Muscle layer of colon (tissue), 2 donors: ENCODE results near the gene SYT8.

Source experiments
- H3K27ac ChIP-seq: one replicate; pipeline ENCODE4 v1.7.0; 2013; ENCODE audit warnings: low read depth, mild to moderate bottlenecking, low read length, moderate library complexity
- H3K27me3 ChIP-seq, 2 donors: one replicate each; pipeline ENCODE4 v1.7.0; 2013; ENCODE audit warnings: low read length in 2 of 2, mild to moderate bottlenecking in 2 of 2; ENCODE audit not compliant: insufficient read depth in 2 of 2, control insufficient read depth in 1 of 2
- H3K36me3 ChIP-seq: one replicate; pipeline ENCODE4 v1.7.0; 2013; ENCODE audit warnings: mild to moderate bottlenecking, low read length; ENCODE audit not compliant: insufficient read depth
- H3K4me1 ChIP-seq: one replicate; pipeline ENCODE4 v1.7.0; 2013; ENCODE audit warnings: mild to moderate bottlenecking, low read length; ENCODE audit not compliant: insufficient read depth
- H3K4me3 ChIP-seq, 2 donors: one replicate each; pipeline ENCODE4 v1.7.0; 2013; ENCODE audit warnings: low read length in 2 of 2, low read depth in 1 of 2, mild to moderate bottlenecking in 1 of 2, moderate library complexity in 1 of 2
- H3K9ac ChIP-seq: one replicate; pipeline ENCODE4 v1.7.0; 2013; ENCODE audit warnings: low read length
- H3K9me3 ChIP-seq: one replicate; pipeline ENCODE4 v1.7.0; 2013; ENCODE audit warnings: mild to moderate bottlenecking, low read length
- donor health status: abdominal sarcoma.
- donor health status: Adenocarcinoma of cecum.

Gene SYT8

GRCh38 chr11:1843098-1843473 is 8.3 kb downstream of the SYT8 start:
- Histone ChIP-seq H3K4me3 (no peak overlapping the region), H3K27ac (no peak overlapping the region), H3K4me1 (peaks cover 11% of the 10 kb centered on the region), H3K9ac (no peak overlapping the region), H3K9me3 (no peaks in the 10 kb centered on the region), H3K27me3 (no peaks in the 10 kb centered on the region), H3K36me3 (no peaks in the 10 kb centered on the region)

- Histone ChIP-seq H3K27me3 (no peaks in the 10 kb centered on the region), H3K27ac (no peak overlapping the region), H3K4me3 (no peak overlapping the region), H3K36me3 (no peaks in the 10 kb centered on the region), H3K9ac (no peak overlapping the region), H3K9me3 (no peaks in the 10 kb centered on the region), H3K4me1 (peaks cover 11% of the 10 kb centered on the region)
Measured at GRCh38 chr11:1843796-1844195, 9.0 kb downstream of the SYT8 start.

- Histone ChIP-seq H3K4me1 (peaks cover 11% of the 10 kb centered on the region), H3K4me3 (no peak overlapping the region)
Measured at GRCh38 chr11:1844221-1845094, 9.7 kb downstream of the SYT8 start.

GRCh38 chr11:1845095-1845429 is 10.3 kb downstream of the SYT8 start:
- Histone ChIP-seq H3K9ac (no peak overlapping the region), H3K36me3 (no peaks in the 10 kb centered on the region), H3K4me3 (no peak overlapping the region), H3K9me3 (no peaks in the 10 kb centered on the region), H3K4me1 (peaks cover 11% of the 10 kb centered on the region), H3K27ac (no peak overlapping the region), H3K27me3 (no peaks in the 10 kb centered on the region)

More at GRCh38 chr11:1844221-1845094, 9.7 kb downstream of the SYT8 start:
- no peaks in the 10 kb centered on the region for H3K27me3 ChIP-seq
- H3K36me3 ChIP-seq: no peaks in the 10 kb centered on the region
- H3K9ac ChIP-seq: no peak overlapping the region
- H3K9me3 ChIP-seq: no peaks in the 10 kb centered on the region
- no peak overlapping the region for H3K27ac ChIP-seq

GRCh38 chr11:1845561-1846452 is 11.0 kb downstream of the SYT8 start:
- Histone ChIP-seq H3K4me1 (peaks cover 11% of the 10 kb centered on the region), H3K9ac (no peak overlapping the region), H3K36me3 (no peaks in the 10 kb centered on the region), H3K4me3 (no peak overlapping the region), H3K27me3 (no peaks in the 10 kb centered on the region), H3K9me3 (no peaks in the 10 kb centered on the region), H3K27ac (no peak overlapping the region)

GRCh38 chr11:1846453-1846932 is 11.7 kb downstream of the SYT8 start:
- H3K27me3 ChIP-seq: no peaks in the 10 kb centered on the region
- H3K9me3 ChIP-seq: no peaks in the 10 kb centered on the region
- H3K36me3 ChIP-seq: no peaks in the 10 kb centered on the region
- H3K4me1 ChIP-seq: peaks cover 11% of the 10 kb centered on the region
- H3K9ac ChIP-seq: no peak overlapping the region
- no peak overlapping the region for H3K27ac ChIP-seq
- H3K4me3 ChIP-seq: no peak overlapping the region

GRCh38 chr11:1847006-1847735 is 12.4 kb downstream of the SYT8 start:
- Histone ChIP-seq H3K36me3 (no peaks in the 10 kb centered on the region), H3K4me3 (no peak overlapping the region), H3K27me3 (no peaks in the 10 kb centered on the region), H3K9me3 (no peaks in the 10 kb centered on the region), H3K4me1 (peaks cover 11% of the 10 kb centered on the region), H3K9ac (no peak overlapping the region), H3K27ac (no peak overlapping the region)

- Histone ChIP-seq H3K27me3 (no peaks in the 10 kb centered on the region), H3K36me3 (no peaks in the 10 kb centered on the region), H3K4me3 (no peak overlapping the region), H3K9me3 (no peaks in the 10 kb centered on the region), H3K9ac (no peak overlapping the region), H3K4me1 (peaks cover 11% of the 10 kb centered on the region), H3K27ac (no peak overlapping the region)
Measured at GRCh38 chr11:1847926-1848639, 13.3 kb downstream of the SYT8 start.

GRCh38 chr11:1848640-1849430 is 14.0 kb downstream of the SYT8 start:
- no peak overlapping the region for H3K27ac ChIP-seq

GRCh38 chr11:1851468-1852180 is 16.8 kb downstream of the SYT8 start:
- Histone ChIP-seq H3K4me1 (no peaks in the 10 kb centered on the region), H3K9me3 (no peaks in the 10 kb centered on the region), H3K27me3 (no peaks in the 10 kb centered on the region), H3K27ac (no peak overlapping the region), H3K9ac (no peak overlapping the region), H3K4me3 (no peak overlapping the region), H3K36me3 (no peaks in the 10 kb centered on the region)

More at GRCh38 chr11:1848640-1849430, 14.0 kb downstream of the SYT8 start:
- Histone ChIP-seq H3K9ac (no peak overlapping the region), H3K4me3 (no peak overlapping the region), H3K36me3 (no peaks in the 10 kb centered on the region), H3K9me3 (no peaks in the 10 kb centered on the region), H3K27me3 (no peaks in the 10 kb centered on the region), H3K4me1 (peaks cover 11% of the 10 kb centered on the region)
